Heart left ventricle (tissue), 13 donors: ENCODE results near the gene ZFP92.

Source experiments
- CTCF ChIP-seq, 12 donors: fragments of 200-600 bp; sonication (generic) in 4 of 12; IDR thresholded peaks; one replicate each; pipeline versions ENCODE4 v1.5.0 to v1.8.0; 2018 to 2022; ENCODE audit warnings: antibody characterized with exemption in 12 of 12, mild to moderate bottlenecking in 5 of 12
- POLR2A ChIP-seq, 2 donors: fragments of 450-650 bp; IDR thresholded peaks; one replicate each; pipeline ENCODE4 v1.6.1; 2017; ENCODE audit warnings: antibody characterized with exemption in 2 of 2, mild to moderate bottlenecking in 2 of 2, moderate library complexity in 2 of 2
- donor health status: ischemic (EF 13 %, LVEDD 7.1; RV severe dilation, severe dysfunction).
- donor health status: DM: no; HTN: yes; CAD: no.
- donor health status: DM: no; HTN: no; CAD: no.
- donor health status: ischemic (EF 25% LVEDD 6.9; RV normal size, moderate dysfunction).
- donor health status: ischemic (EF 25% LVEDD 5.7; RV mildly dilated, moderate dysfunction).
- donor health status: ischemic (EF 35%, LVEDD 5.7; RV mildly dilated, moderate dysfunction).
- donor health status: nonischemic (EF 11% LVEDD 7.7; RV severe dilation, severe dysfunction).
- donor health status: DM: yes; HTN: yes; CAD: no.
- donor health status: PGD.
- donor health status: ischemic (EF 29% LVEDD 5.4; RV normal size, mild dysfunction).
- donor health status: nonischemic (EF 23%, LVEDD 6.1; RV moderate dilation, normal function).

- TF ChIP-seq POLR2A (IDR thresholded peaks at IDR 0.05) (no peak), CTCF (IDR thresholded peaks at IDR 0.05) (no peak)
Observed at GRCh38 chrX:153380691-153381090, 30.6 kb upstream of the ZFP92 start.
